Suppressor macrophage treated with lipopolysaccharide for 1 hour (primary cell): ENCODE results near the gene USP10.

Source experiments
- DNase-seq, 3 donors: peaks; one replicate each; pipeline ENCODE4 v3.0.0-alpha.2; 2020 to 2022

The USP10 gene

GRCh38 chr16:84753412-84754326, 53.9 kb downstream of the USP10 start:
- DNase-seq = no peak

GRCh38 chr16:84754353-84754856, 54.6 kb downstream of the USP10 start:
- peak; percentile 83 to 93 (median 92) for DNase-seq

DNA sequence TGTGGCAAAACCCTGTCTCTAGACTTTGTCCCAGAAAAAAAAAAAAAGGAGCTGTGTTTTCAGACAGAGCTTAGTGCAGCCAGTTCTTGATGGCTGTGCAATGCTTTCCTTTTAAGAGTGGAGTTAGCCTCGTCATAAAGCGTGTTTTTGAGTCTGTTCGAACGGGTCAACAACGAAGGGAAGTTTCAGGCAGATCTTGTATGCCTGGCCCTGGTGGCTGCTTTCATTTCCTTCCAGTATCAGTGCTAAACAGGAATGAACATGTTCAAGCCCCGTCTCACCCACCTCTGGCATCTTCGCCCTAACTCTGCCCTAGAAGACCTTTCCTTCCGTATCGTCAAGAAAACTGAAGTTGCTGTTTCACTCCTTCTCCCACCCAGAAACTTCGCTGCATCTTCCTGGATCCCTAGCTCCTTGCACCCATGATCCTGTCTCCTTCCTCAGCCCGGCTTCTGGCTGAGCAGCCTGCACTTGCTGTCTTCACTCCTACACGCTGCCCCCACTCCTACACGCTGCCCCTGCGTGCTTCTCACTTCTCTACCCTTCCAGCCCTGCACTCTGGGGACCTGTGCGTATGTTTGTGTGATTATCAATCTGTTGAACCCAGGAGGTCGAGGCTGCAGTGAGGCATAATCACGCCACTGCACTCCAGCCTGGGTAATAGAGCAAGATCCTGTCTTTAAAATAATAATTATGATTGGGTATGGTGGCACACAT, 55.3 kb downstream of the USP10 start:
- peak in 2 of 3 donors; percentile 30 to 31 for DNase-seq

GRCh38 chr16:84756830-84757229, 57.0 kb downstream of the USP10 start:
- DNase-seq = no peak

DNA sequence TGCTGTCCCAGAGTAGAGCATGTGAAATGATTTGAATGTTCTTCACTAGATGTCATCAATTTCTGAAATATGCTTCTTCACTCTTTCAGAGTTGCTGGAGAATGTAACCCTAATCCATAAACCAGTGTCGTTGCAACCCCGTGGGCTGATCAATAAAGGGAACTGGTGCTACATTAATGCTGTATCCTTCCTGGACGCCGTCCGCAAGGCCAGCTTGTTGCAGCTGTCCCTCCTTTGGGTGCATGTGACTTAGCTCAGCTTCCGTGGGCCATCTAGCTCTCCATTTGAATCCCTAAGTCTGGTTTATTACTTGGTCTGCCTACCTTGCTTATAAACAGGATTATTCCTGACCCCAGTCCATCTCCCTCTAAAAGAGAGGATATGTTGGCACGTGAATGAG, 58.8 kb downstream of the USP10 start:
- no peak for DNase-seq

DNA sequence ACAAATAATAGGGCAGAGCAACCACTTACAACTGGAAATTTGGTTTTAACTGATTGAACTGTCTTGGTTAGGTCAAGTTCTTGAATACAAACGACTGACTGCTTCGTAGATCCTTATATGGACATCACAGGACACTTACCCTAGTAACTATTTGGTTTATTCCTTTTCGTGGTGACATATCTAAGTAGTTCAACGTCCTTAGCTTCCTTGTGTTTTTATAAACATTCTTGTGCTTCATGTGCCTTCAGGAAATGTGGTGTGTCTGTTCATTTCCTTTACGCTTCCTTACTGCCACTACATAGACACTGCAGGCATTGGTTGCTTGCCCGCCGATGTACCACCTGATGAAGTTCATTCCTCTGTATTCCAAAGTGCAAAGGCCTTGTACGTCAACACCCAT, 59.3 kb downstream of the USP10 start:
- DNase-seq = no peak

GRCh38 chr16:84759906-84760305, 60.1 kb downstream of the USP10 start:
- no peak for DNase-seq

DNA sequence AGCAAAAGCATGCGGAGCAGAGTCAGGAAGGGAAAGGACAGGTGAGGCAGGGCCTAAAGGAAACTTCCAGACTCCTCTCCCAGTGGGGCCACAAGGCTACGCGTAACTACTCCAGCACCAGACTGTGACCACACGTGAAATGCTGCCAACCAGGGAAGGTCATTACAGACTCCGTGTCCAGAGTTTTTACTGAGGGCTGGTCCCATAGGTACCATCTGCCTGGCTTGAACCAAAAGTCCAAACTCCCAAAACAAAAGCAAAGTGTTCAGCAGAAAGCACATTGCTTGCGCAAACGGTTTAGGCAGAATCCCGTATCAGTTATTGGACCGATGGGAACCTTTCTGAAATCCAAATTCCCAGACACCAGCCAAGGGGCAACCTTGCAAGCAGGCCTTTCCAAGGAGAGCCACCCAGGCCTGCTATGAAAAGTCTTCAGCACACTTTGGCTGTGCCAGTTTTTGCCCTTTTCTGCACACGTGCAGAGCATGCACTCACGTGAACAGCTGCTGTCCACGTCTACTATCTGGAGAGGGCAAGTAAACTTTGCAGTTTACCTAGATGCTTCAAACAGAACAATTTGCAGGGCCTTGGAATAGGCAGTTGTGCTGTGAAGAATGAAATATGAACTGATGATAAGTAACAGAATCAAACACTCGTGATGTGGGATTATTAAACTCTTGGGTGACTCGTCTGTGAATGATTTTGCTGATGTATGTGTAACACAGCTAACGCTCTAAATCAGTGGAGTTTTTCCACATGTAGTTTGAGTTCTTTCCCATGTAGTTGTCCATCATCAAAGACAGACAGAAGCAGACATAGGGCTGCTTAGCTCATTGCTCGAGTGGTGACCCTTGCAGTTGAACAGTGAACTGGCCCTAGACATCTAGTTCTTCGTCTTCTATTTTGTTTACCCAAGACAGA, 61.9 kb downstream of the USP10 start:
- DNase-seq = no peak

GRCh38 chr16:84763164-84763563, 63.4 kb downstream of the USP10 start:
- DNase-seq = no peak

DNA sequence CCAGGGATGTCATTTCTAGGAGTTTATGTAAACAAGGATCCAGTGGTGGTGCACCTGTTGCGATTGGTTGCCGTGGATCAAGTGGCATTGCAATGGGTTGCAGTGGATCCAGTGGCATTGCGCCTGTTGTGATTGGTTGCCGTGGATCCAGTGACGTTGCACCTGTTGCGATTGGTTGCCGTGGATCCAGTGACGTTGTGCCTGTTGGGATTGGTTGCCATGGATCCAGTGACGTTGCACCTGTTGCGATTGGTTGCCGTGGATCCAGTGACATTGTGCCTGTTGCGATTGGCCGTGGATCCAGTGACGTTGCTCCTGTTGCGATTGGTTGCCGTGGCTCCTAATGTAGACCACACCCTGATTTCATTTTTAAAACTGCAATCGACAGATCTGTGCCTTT, 63.8 kb downstream of the USP10 start:
- DNase-seq = no peak

DNA sequence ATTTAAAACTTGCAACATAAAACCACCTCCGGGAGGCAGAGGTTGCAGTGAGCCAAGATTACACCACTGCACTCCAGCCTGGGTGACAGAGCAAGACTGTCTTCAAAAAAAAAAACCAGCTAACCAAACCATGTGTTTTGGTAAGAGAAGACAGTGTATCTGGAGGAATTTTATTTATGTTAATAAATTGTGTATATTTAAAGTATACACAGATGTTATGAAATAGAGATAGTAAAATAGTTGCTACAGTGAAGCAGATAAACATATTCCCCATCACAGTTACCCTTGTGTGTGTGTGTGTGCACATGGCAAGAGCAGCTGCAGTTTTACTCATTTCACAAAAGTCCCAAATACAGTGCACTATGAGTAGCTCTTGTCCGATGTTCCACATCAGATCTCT, 65.2 kb downstream of the USP10 start:
- no peak for DNase-seq

DNA sequence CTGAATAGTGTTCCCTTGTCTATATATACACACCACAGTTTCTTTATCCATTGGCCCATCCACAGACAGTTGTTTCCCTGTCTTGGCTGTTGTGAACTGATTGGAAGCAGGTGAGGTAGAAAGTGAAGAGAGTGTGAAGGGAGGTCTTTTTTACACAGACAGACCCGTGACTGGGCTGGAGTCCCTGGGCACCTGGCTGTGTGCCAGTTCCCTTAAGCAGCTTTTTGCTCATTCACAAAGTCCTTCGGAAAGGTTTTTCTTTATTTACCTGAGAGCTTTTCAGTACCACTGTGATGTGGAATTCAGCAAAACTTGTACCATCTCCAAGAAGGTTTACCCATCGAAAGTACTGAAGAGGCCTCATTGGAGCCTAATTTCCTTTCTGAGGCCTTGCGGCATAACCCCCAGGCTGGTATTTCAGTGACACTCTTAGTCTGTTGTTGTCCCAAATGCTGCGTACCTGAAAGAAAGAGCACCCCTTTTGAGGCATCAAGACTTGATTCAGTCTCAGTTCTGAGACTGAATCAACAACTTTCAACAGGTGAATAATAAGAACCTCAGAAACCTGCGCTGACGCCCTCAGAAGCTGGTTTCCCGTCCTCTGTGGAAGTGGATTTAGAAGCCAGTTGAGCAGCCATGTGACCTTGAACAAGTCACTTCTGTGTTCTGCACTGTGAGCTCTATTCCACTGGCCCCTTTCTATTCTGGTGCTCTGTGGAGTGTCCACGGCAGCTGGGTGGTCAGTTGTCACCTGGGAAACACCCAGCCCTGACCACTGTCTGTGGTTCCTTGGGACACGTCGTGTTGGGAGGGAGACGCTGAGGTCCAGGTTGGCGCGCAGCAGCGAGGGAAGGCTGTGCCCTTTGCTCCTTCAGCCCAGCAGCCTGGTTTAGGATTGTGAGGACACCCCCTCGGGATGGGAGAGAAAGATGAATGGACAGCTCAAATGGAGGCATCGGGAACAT, 66.1 kb downstream of the USP10 start:
- DNase-seq = no peak

DNA sequence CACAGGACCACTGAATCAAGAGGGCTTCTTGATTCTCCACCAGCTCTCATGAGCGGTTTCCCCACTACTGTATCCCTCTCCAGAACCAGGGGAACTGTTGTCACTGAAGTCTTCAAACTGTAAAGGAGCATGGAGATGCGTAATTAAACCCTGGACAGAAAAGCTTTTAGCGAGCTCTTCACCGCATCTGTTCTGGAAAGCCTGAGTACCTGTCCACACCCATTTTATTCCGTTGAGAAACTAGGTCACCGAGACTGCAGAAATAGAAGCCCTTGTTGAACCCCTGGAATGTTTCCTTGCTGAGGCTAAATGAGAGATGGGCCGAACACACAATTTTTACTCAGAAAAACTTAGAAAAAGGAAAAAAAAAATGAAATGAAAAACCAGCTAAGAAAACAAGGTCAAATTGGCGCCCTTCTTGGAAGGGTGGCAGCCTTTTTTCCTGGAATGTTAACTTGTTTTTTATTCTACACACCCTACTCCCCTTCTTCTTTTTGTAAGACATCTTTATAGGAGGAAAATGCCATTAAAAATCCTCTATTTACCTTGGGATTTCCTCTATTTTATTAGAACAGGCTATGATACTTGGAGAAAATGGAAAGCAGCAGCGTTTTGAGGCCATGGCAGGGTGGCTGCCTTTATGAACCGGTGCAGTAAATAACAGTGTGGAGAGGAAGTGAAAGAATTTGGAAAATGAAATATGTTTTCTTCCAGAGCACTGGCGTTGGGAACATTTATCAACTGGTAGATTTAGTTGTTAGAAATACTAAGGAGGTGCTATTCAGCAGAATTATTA, 67.4 kb downstream of the USP10 start:
- DNase-seq = no peak

GRCh38 chr16:84768061-84768807, 68.4 kb downstream of the USP10 start:
- DNase-seq = no peak

DNA sequence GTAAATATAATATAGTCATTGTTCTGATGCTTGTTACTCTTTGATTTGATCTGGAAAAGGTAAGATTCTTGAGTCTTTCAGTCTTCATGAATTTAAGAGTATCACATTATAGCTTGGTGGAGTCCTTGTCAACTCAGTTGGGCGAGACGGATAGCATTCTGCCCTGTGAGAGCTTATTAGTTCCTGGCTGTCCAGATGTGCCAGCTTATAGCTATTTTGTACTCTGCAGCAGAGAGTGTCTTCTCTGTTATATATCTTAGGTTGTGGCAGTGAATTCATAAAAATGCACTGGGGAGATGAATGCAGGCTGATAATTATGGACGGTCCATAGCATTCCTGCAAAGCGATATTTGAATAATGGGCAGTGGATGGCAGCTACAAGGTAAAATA, 69.0 kb downstream of the USP10 start:
- no peak for DNase-seq

- no peak for DNase-seq
These were observed 69.6 kb downstream of the USP10 start for GRCh38 chr16:84769416-84769815.

GRCh38 chr16:84773312-84773711, 73.5 kb downstream of the USP10 start:
- DNase-seq = no peak

GRCh38 chr16:84774810-84775209, 75.0 kb downstream of the USP10 start:
- peak; percentile 73 to 91 (median 80) for DNase-seq

- no peak for DNase-seq
These were observed 75.5 kb downstream of the USP10 start for GRCh38 chr16:84775262-84775810.

DNA sequence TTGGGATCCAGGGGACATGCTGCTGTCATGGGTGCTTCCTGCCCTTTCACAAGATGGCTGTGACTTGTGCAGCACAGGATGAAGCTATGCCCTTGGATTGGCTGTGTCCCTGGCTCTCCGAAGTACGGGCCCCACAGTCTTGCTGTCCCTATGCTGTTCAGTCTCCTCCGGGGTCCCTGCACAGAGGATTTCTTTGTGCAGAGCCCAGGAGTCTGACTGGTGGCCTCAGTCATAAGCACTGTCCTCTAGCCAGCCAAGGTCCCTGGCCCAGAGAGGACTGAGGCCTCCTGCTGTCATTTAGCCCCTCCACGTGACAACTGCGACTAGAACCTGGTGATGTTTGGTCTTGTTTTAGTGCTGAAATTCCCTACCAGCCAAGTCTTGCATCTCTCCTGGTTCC, 77.6 kb downstream of the USP10 start:
- no peak for DNase-seq
